Cerebellar nuclear complex (tissue), 1 donor: ENCODE results near the gene VPS50.

ENCODE experiments used
- DNase-seq, 2 experiments: peaks; one replicate each; lab custom pipeline; 2025; lab: John Stamatoyannopoulos, UW

VPS50 gene, protein sequence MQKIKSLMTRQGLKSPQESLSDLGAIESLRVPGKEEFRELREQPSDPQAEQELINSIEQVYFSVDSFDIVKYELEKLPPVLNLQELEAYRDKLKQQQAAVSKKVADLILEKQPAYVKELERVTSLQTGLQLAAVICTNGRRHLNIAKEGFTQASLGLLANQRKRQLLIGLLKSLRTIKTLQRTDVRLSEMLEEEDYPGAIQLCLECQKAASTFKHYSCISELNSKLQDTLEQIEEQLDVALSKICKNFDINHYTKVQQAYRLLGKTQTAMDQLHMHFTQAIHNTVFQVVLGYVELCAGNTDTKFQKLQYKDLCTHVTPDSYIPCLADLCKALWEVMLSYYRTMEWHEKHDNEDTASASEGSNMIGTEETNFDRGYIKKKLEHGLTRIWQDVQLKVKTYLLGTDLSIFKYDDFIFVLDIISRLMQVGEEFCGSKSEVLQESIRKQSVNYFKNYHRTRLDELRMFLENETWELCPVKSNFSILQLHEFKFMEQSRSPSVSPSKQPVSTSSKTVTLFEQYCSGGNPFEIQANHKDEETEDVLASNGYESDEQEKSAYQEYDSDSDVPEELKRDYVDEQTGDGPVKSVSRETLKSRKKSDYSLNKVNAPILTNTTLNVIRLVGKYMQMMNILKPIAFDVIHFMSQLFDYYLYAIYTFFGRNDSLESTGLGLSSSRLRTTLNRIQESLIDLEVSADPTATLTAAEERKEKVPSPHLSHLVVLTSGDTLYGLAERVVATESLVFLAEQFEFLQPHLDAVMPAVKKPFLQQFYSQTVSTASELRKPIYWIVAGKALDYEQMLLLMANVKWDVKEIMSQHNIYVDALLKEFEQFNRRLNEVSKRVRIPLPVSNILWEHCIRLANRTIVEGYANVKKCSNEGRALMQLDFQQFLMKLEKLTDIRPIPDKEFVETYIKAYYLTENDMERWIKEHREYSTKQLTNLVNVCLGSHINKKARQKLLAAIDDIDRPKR

DNA sequence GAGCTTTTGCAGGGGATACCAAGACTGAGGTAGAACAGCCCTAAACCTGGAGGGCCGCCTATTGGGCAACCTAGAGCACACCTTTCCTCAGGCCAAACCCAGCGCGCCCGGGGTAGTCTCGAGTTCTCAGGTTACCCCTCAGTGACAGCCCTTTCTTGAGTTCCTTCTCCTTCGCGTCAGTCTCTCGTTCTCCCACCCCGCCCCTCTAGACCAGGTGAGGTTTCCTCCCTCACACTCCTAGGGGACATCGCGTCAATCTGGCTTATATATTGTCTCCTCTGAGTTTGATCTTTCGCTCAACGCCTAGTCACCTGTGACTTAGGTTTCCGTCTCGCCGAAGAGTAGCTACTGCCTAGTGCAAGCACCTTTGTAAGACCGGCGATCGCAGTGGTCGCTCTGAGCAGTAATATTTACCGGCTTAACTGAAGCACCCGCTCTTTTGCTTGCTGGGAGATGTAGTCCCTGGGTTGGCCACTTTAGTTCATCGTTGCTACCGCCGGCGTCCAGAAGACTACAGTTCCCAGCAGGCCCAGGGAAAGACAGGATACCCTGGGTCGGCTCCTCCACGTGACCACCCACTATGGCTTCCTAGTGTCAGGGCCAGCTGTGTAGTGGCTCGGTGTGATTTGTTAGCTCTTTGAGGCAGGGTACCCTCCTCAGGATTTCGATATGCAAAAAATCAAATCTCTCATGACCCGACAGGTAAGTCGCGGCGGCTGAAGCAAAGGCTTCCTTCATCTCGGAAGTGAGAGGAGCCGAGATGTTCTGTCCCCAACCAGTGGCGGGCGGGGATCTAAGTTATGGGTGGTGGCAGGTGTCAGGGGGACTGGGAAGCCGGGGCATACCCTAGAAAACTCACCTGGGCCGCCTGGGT, at the start of gene VPS50:
Gene VPS50 (plus strand): TSS at position 568 of the 874 bp plus-strand sequence. CDS start 102 bp downstream, at position 670.
- peak; percentile 78 to 90 for DNase-seq

GRCh38 chr7:93185303-93186027, 46.7 kb upstream of the VPS50 start:
- DNase-seq = no peak

DNA sequence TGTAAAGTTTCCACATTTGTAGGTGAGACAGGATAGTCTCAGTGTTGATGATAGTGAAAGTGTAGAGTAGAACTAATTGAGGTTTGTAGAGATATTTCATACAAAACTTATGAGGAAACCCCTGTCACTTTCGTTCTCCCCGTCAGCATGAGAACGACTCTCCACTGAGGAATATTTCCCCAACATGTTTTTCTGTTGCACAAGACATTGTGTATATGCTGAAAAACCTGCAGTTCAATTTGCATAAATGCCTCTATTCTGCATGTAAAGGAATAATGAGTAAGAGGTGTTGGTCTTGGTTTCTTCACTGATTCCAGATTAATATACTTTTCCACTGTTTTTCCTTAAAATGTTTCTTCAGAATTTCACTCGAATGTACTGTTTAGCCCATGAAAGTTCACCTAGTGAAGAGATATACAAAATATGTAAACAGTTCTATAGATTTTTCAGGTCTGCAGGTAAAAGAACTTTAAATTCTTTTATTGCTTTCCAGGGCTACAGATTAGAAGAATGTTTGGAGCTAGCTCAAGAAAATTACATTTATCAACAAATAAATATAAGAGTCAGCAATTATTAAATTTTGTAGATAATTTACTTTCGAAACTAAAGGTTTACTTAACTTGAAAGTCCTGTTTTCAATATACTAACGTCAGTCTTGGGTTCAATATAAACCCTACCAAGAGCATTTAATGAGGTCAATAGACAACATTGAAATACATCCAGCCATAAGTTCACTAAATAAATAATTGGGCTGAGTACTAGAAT, 43.1 kb upstream of the VPS50 start:
- DNase-seq = no peak

DNA sequence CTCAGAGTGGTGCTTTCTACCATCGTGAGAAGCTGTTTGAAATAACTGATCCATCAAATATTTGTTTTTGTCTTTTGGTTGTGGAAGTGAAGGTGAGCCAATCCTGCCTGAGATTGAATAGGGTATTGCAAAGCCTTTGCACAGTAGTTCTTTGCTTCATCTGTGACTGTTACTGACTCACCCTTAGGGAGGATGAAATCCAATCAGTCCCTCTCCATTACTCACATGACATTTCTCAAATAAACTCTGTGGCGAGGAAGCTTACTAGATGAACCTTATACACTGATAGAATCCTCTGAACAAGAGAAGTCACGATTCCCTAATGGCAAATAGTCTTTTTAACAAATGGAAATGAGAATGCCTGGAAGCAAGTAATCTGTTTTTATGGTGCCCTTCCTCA, 37.8 kb upstream of the VPS50 start:
- no peak for DNase-seq

GRCh38 chr7:93196336-93196735, 35.8 kb upstream of the VPS50 start:
- DNase-seq = no peak

GRCh38 chr7:93198472-93198871, 33.7 kb upstream of the VPS50 start:
- DNase-seq = no peak

DNA sequence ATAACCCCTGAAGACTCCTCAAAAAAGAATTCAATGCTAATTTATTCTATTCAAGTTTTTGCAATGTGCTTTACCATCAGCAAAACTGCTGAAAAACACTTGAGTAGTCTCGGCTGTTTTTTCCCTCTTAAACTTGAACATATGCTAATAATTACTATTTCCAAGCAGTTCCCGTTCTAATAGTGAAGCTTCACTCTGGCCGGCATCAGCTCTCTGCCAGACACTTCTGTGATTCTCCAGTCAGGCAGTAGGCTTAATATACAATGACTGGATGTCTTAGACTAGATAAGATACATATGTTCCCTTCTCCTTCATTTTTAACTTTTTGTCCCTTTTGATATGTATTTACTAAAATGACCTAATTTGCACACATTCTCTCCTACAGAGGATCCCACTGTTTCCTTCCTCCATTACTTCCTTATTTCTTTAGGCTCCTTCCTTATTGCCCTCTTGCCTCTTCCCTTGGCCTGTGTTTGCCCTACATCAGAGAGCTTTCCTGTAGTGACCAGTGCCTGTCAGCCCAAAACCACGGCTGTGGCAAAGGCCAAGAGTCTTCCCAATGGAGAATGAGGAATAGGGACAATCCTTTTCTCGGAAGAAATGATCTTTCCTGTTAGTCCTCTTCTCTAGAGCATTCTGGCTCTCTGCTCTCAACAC, 29.4 kb upstream of the VPS50 start:
- DNase-seq = no peak

GRCh38 chr7:93203496-93203895, 28.7 kb upstream of the VPS50 start:
- no peak for DNase-seq

GRCh38 chr7:93205046-93205445, 27.1 kb upstream of the VPS50 start:
- DNase-seq = no peak

- DNase-seq = no peak
Observed at GRCh38 chr7:93211228-93211818, 20.8 kb upstream of the VPS50 start.

DNA sequence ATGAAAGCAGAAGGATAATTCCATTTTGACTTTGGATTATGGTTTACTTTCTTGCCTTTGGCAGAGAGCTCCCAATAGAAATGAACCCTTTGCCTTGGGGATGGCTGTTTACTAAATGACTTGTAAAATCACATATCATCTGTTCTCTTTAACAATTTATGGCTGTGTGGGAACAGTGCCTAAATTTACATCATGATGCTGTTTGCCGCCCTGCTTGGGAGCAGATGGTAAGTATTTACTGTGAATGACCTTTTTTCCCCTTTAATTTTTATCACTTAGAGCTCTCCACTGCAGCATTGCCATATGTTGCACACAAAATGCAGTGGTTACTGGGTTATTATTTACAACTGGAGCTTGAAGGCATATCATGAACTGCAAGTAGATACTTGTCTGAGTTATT, 19.3 kb upstream of the VPS50 start:
- DNase-seq = no peak

DNA sequence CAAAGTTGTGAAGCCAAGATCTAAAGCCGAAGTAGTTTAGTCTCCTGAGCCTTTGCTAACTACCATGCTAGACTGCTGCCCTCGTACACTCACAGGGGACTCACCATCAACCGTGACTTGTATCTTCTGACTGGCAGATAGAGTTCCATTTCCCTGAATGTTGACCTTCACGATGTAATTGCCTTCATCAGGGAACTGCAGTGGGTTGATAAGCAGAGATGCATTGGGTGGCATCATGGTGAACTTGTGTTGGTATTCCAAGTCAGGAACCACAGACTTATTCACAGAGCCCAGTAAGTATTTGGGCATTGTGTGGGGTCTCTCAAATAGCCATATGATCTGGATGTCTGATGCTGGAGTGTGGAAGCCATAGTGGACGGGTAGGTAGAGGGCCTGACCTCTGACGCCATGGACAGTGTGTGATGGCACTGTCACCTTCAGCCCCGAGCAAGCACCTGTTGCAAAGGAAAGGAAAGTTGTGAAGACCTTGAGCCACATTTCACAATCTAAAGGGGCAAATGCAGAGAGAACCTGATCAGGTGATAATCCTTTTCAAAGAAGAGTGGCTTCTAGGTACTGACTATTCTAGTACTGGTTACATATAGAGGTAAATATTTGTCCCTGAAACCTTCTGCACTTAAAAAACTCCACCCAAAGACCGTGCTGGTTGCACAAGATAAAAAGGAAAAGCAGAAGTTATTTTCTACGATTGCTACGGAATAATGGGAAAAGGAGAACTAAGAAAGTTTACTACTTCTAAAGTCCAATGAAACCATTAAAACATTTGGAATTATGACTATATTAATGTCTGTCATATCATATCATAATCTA, 13.0 kb upstream of the VPS50 start:
- no peak for DNase-seq

GRCh38 chr7:93219868-93220267, 12.3 kb upstream of the VPS50 start:
- no peak for DNase-seq

DNA sequence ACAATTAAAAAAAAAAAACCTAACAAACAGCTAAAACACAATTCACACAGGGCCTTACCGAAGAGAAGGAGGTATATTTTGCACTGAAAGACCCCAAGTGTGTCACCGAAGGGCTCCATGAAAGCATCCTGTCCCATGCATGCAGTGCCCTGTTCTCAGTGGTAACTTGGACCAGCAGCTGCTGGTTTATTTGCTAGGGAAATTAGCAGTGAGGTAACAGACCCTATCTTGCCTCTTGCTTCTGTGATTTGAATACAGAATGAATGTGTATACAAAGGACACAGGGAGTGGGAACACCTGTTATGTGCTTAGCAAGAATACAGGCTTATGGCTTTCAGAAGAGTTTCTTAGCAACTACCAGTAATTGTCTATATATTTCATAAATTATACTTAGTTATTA, 5.9 kb upstream of the VPS50 start, which contains the start of gene HEPACAM2:
Gene HEPACAM2 (minus strand): TSS at position 160 of the 400 bp plus-strand sequence.
- DNase-seq = no peak

- no peak for DNase-seq
Observed at GRCh38 chr7:93228302-93228701, 3.9 kb upstream of the VPS50 start.

- no peak for DNase-seq
Observed at GRCh38 chr7:93231259-93231658, 907 bp upstream of the VPS50 start.

- no peak for DNase-seq
Observed at GRCh38 chr7:93232673-93233018, 480 bp downstream of the VPS50 start.

GRCh38 chr7:93235541-93235940, 3.4 kb downstream of the VPS50 start:
- no peak for DNase-seq

DNA sequence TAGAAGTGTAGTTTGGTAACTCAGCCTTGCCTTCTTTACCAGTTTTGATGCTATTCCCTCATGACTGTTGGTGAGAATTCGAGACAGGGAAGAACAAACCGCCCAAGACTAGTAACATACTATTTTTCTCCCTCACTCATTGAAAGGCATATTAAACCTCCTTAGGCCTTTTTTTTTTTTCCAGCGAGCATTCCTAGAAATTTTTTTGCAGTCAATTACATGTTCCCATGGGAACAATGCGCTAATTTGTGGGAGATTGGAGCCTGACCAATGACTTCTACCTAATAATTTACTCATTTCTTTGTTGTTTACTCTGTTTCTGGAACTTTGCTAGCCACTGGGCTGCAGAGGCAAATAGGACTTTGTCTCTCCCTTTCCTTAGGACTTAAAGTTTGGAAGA, 6.0 kb downstream of the VPS50 start:
- DNase-seq = no peak
